Natural killer cell (primary cell): ENCODE measurements around the gene PCNA. TPM values are rescaled to one million over a fixed set of nuclear protein-coding genes. Genes with fewer than 3 reads are reported as not detected.

ENCODE experiments used
- ATAC-seq, 3 donors: fragments of 150-1000 bp in 2 of 3; fragments of 200-7000 bp in 1 of 3; cut with Tn5 transposase; 1 replicate in 1 of 3; 2 replicates in 2 of 3; pipeline ENCODE4 v1.10.0; 2021; ENCODE audit warnings: mild to moderate bottlenecking in 2 of 3, moderate library complexity in 2 of 3
- DNase-seq, 2 donors: peaks; one replicate each; pipeline versions ENCODE4 v3.0.0 to v3.0.0-alpha.2; 2013 to 2021; ENCODE audit warnings: mixed read lengths in 1 of 2
- H3K27ac ChIP-seq: one replicate; pipeline ENCODE4 v1.5.1; 2013; ENCODE audit warnings: mild to moderate bottlenecking, low read length
- H3K27me3 ChIP-seq: one replicate; pipeline ENCODE4 v1.6.1; 2013; ENCODE audit warnings: low read length; ENCODE audit not compliant: control insufficient read depth, insufficient read depth
- H3K36me3 ChIP-seq: one replicate; pipeline ENCODE4 v1.6.1; 2013; ENCODE audit warnings: low read length; ENCODE audit not compliant: control insufficient read depth, insufficient read depth
- H3K4me1 ChIP-seq: one replicate; pipeline ENCODE4 v1.6.1; 2013; ENCODE audit warnings: low read length; ENCODE audit not compliant: control insufficient read depth, insufficient read depth
- H3K4me3 ChIP-seq: one replicate; pipeline ENCODE4 v1.5.1; 2013; ENCODE audit warnings: low read length
- H3K9me3 ChIP-seq: one replicate; pipeline ENCODE4 v1.6.1; 2013; ENCODE audit warnings: low read length; ENCODE audit not compliant: control insufficient read depth, insufficient read depth
- H3K27ac Mint-ChIP-seq, 2 donors: one replicate each; pipeline ENCODE4 v1.8.0; 2022; ENCODE audit warnings: mild to moderate bottlenecking in 2 of 2, mixed read lengths in 2 of 2, moderate library complexity in 1 of 2
- H3K27me3 Mint-ChIP-seq, 2 donors: one replicate each; pipeline ENCODE4 v1.8.0; 2022; ENCODE audit warnings: low read depth in 2 of 2, mixed read lengths in 2 of 2
- H3K36me3 Mint-ChIP-seq: one replicate; pipeline ENCODE4 v1.8.0; 2022; ENCODE audit warnings: mixed read lengths
- H3K4me1 Mint-ChIP-seq, 2 donors: one replicate each; pipeline ENCODE4 v1.8.0; 2022; ENCODE audit warnings: mixed read lengths in 2 of 2
- H3K4me3 Mint-ChIP-seq: one replicate; pipeline ENCODE4 v1.8.0; 2022; ENCODE audit warnings: mild to moderate bottlenecking, moderate library complexity, mixed read lengths
- H3K9me3 Mint-ChIP-seq, 2 donors: one replicate each; pipeline ENCODE4 v1.8.0; 2022; ENCODE audit warnings: mixed read lengths in 2 of 2
- CTCF ChIP-seq: fragments of 200-600 bp; IDR thresholded peaks from one replicate; pipeline ENCODE4 v1.8.0; 2022; ENCODE audit warnings: antibody characterized with exemption
- WGBS: methylation state at CpG from one replicate; pipeline ENCODE4 v1.1.7; 2013; ENCODE audit warnings: missing lambda C conversion rate; ENCODE audit not compliant: insufficient coverage; 5-methylcytosine and 5-hydroxymethylcytosine counted together
- intact Hi-C: fragments of 100-400 bp; cut with micrococcal nuclease; formaldehyde crosslinking; loops from one replicate; pipeline ENCODE4 v1.14.2; 2022
- total RNA-seq, 4 donors: library from RNA; stranded (reverse); fragments of 120-200 nt in 1 of 4; gene quantifications; one replicate each; pipeline versions ENCODE4 v1.2.3 to v1.2.4, GENCODE V29; 2013 to 2022

The PCNA gene
- total RNA-seq, 3 donors from 2014 or later (not counting 1 experiment from before 2014, with no cell fraction given), result 41.5 to 50.6 (median 46.9) TPM

GRCh38 chr20:5116875-5117274 is 2.9 kb downstream of the PCNA start:
- Mint-ChIP-seq H3K36me3 (peaks cover 7% of the 10 kb centered on the region), H3K27ac (peak overlapping the region in 1 of 2 donors; percentile 53), H3K9me3 (no peaks in the 10 kb centered on the region), H3K4me1 (peaks cover 19 to 37% of the 10 kb centered on the region in 2 donors), H3K27me3 (no peaks in the 10 kb centered on the region), H3K4me3 (no peak overlapping the region)
- Histone ChIP-seq H3K4me1 (peaks cover 23% of the 10 kb centered on the region), H3K4me3 (no peak overlapping the region), H3K27ac (no peak overlapping the region), H3K36me3 (peaks cover 34% of the 10 kb centered on the region), H3K27me3 (no peaks in the 10 kb centered on the region), H3K9me3 (no peaks in the 10 kb centered on the region)
- intact Hi-C loops, result loop anchor here (5.0 kb wide), 1 partner anchor 305 kb away; no protein-coding TSS in a partner anchor
- ATAC-seq (no peak), DNase-seq (no peak)
- 76% methylated on average over 2 of the region's 3 CpGs for WGBS
- TF ChIP-seq CTCF, result no peak

DNA sequence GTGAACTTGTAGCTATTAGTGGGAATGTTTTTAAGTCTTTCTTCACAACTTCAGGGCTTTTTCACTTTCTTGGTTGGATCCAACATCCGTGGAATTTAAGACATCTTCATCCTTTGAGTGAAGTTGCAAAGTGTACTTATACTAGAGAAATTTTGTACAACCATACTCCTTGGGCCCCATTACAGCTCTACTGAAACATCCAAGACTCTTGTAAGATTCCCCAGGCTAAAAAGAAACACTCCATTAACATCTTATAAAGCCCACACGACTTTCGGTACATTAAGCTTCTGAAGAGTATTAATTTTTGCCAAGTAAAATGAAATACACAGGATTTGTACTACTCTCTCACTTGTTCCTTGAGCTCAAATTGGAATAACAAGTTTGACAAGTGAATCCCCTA is 5.4 kb downstream of the PCNA start:
- Mint-ChIP-seq H3K4me1 (peaks cover 19% of the 10 kb centered on the region in 2 donors), H3K27me3 (no peaks in the 10 kb centered on the region), H3K36me3 (peaks cover 7% of the 10 kb centered on the region), H3K4me3 (peak overlapping the region; percentile 96), H3K27ac (peak overlapping the region; percentile 91 to 94), H3K9me3 (no peaks in the 10 kb centered on the region)
- no peak for TF ChIP-seq CTCF
- Histone ChIP-seq H3K4me3 (no peak overlapping the region), H3K27ac (no peak overlapping the region), H3K36me3 (peaks cover 38% of the 10 kb centered on the region), H3K27me3 (no peaks in the 10 kb centered on the region), H3K4me1 (peaks cover 23% of the 10 kb centered on the region), H3K9me3 (no peaks in the 10 kb centered on the region)
- ATAC-seq, result no peak
- no CpG with 5 or more reads among the region's 3 CpGs for WGBS
- no peak for DNase-seq
- intact Hi-C loops, result no loop called here

- no peaks in the 10 kb centered on the region for H3K9me3 Mint-ChIP-seq
- H3K27me3 ChIP-seq, result no peaks in the 10 kb centered on the region
- intact Hi-C loops, result no loop called here
- ATAC-seq (no peak), DNase-seq (no peak)
- peaks cover 44% of the 10 kb centered on the region for H3K36me3 ChIP-seq
- H3K27ac ChIP-seq, result peak overlapping the region; percentile 92
- 54% methylated on average over 2 of the region's 3 CpGs for WGBS
- no peak for TF ChIP-seq CTCF
- peaks cover 7% of the 10 kb centered on the region for H3K36me3 Mint-ChIP-seq
- H3K27ac Mint-ChIP-seq, result peak overlapping the region; percentile 91 to 94
- H3K27me3 Mint-ChIP-seq, result no peaks in the 10 kb centered on the region
- no peaks in the 10 kb centered on the region for H3K9me3 ChIP-seq
- H3K4me1 ChIP-seq, result peaks cover 17% of the 10 kb centered on the region
- peak overlapping the region; percentile 79 for H3K4me3 ChIP-seq
- peaks cover 14 to 19% of the 10 kb centered on the region in 2 donors for H3K4me1 Mint-ChIP-seq
- H3K4me3 Mint-ChIP-seq, result peak overlapping the region; percentile 96
Observed at GRCh38 chr20:5113615-5113986, 6.2 kb downstream of the PCNA start.

DNA sequence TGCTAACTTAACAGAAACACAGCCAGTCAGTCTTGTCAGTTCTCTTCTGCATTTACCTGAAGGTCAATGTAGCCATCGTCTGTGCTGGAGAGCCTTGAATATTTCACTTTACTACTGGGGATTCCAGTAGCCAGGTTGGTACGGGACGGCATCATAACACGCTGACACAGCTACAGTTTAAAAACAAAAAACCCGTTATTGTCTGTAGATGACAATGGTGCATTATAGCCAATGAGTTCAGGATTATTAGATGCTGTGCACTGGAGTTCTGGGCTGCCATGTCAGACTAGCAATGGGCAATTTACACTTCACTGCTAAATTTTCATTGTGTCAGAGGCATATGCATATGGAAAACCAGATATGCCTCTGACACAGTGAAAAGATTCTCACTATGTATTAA is 10.5 kb downstream of the PCNA start:
- Mint-ChIP-seq H3K27me3 (no peaks in the 10 kb centered on the region), H3K27ac (no peak overlapping the region), H3K4me3 (no peak overlapping the region), H3K36me3 (no peaks in the 10 kb centered on the region), H3K4me1 (peaks cover 9 to 13% of the 10 kb centered on the region in 2 donors), H3K9me3 (no peaks in the 10 kb centered on the region)
- Histone ChIP-seq H3K27me3 (no peaks in the 10 kb centered on the region), H3K27ac (no peak overlapping the region), H3K36me3 (peaks cover 47% of the 10 kb centered on the region), H3K4me1 (peaks cover 11% of the 10 kb centered on the region), H3K4me3 (no peak overlapping the region), H3K9me3 (no peaks in the 10 kb centered on the region)
- WGBS, result 98% methylated on average over 5 of the region's 5 CpGs
- DNase-seq (no peak), ATAC-seq (no peak)
- intact Hi-C loops, result no loop called here
- TF ChIP-seq CTCF, result no peak
